ENCODE measurements around the gene MDGA2.

GRCh38 chr14:47657143-47657542 is 18.3 kb downstream of the MDGA2 start:
- TF ChIP-seq POLR2A (IDR thresholded peaks at IDR 0.05) (no peak), CTCF (IDR thresholded peaks at IDR 0.05) (no peak), POLR2AphosphoS5 (IDR thresholded peaks at IDR 0.05) (no peak)

Measured in upper lobe of left lung (tissue), 4 donors.